HEK293T (cell line): ENCODE results near the gene HM13.
"Not testable (repeated sequence)": the region's sequence is repeated elsewhere in the genome, so short reads cannot be mapped to it uniquely, and the experiment has no call there.

Experiments
- CTCF ChIA-PET: fragments of 350-600 bp; formaldehyde crosslinking; extraction: SDS; loops from one replicate; lab custom pipeline; 2021; ENCODE audit warnings: antibody characterized with exemption, inconsistent platforms; lab: Yijun Ruan, JAX
- POLR2A ChIA-PET: fragments of 350-600 bp; formaldehyde crosslinking; extraction: SDS; loops from one replicate; lab custom pipeline; 2020; ENCODE audit warnings: antibody characterized with exemption, inconsistent platforms; lab: Yijun Ruan, JAX
- DNase-seq: peaks from one replicate; pipeline ENCODE4 v3.0.0; 2012; ENCODE audit warnings: mixed read lengths; ENCODE audit errors: extremely low spot score
- ARNT ChIP-seq: fragments of 450-650 bp; IDR thresholded peaks from 2 replicates; pipeline ENCODE4 v1.6.1; 2017; ENCODE audit warnings: mild to moderate bottlenecking
- BHLHE40 ChIP-seq: fragments of 450-650 bp; IDR thresholded peaks from 2 replicates; pipeline ENCODE4 v1.6.1; 2016; ENCODE audit warnings: mild to moderate bottlenecking, moderate library complexity, borderline replicate concordance
- CTBP1 ChIP-seq: fragments of 450-650 bp; IDR thresholded peaks from 2 replicates; pipeline ENCODE4 v1.6.1; 2016; ENCODE audit warnings: borderline replicate concordance
- ELF4 ChIP-seq: fragments of 450-650 bp; IDR thresholded peaks from 2 replicates; pipeline ENCODE4 v1.6.1; 2017; ENCODE audit warnings: antibody characterized with exemption
- FOXA1 ChIP-seq: fragments of 450-650 bp; IDR thresholded peaks from 2 replicates; pipeline ENCODE4 v1.6.1; 2016; ENCODE audit warnings: mild to moderate bottlenecking
- FOXK2 ChIP-seq: fragments of 450-650 bp; IDR thresholded peaks from 2 replicates; pipeline ENCODE4 v1.6.1; 2016; ENCODE audit warnings: mild to moderate bottlenecking
- FOXM1 ChIP-seq: fragments of 450-650 bp; IDR thresholded peaks from 2 replicates; pipeline ENCODE4 v1.6.1; 2017; ENCODE audit warnings: mild to moderate bottlenecking, borderline replicate concordance
- HDGF ChIP-seq: fragments of 450-650 bp; IDR thresholded peaks from 2 replicates; pipeline ENCODE4 v1.6.1; 2017; ENCODE audit warnings: antibody characterized with exemption, borderline replicate concordance
- L3MBTL2 ChIP-seq: fragments of 450-650 bp; conservative IDR thresholded peaks from 2 replicates; pipeline ENCODE4 v1.6.1; 2016; ENCODE audit warnings: mild to moderate bottlenecking
- LEF1 ChIP-seq: fragments of 450-650 bp; IDR thresholded peaks from 2 replicates; pipeline ENCODE4 v1.6.1; 2017; ENCODE audit warnings: mild to moderate bottlenecking, borderline replicate concordance
- NFRKB ChIP-seq: fragments of 450-650 bp; IDR thresholded peaks from 2 replicates; pipeline ENCODE4 v1.6.1; 2016; ENCODE audit warnings: mild to moderate bottlenecking, moderate library complexity
- SP1 ChIP-seq: fragments of 450-650 bp; IDR thresholded peaks from 2 replicates; pipeline ENCODE4 v1.6.1; 2017
- SUZ12 ChIP-seq: fragments of 450-650 bp; IDR thresholded peaks from 2 replicates; pipeline ENCODE4 v1.6.1; 2016; ENCODE audit warnings: mild to moderate bottlenecking
- TARDBP ChIP-seq: fragments of 450-650 bp; IDR thresholded peaks from 2 replicates; pipeline ENCODE4 v1.6.1; 2016
- ZNF384 ChIP-seq: fragments of 450-650 bp; IDR thresholded peaks from 2 replicates; pipeline ENCODE4 v1.6.1; 2016
- TF ChIP-seq, protein P1 (sequence below): fragments of 450-650 bp; IDR thresholded peaks from 2 replicates; pipeline ENCODE4 v1.6.1; 2016

Gene HM13

DNA sequence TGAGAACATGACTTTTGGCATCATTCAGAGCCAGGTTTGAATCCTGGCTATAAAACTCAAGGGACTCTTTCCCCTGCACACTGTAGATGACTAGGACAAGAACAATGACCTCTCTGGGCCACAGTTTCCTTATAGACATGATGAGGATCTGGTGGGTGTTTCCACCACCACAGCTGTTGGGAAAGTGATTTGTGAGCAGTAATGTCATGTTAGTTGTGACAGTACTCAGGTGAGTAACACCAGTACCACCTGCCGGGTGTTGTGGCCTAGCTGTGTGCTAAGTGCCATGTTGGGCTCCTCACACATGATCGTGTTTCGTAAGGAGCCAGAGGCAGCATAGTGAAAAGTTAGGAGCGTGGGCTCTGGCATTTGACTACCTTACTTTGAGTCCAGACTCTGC lies 24.1 kb downstream of the HM13 start:
- no peak for DNase-seq
- POLR2A ChIA-PET: interaction anchor here (1.6 kb wide), 1 partner anchor 9 kb away, joined by 3 read pairs; a partner anchor contains a TSS
- no peak for TF ChIP-seq CTBP1
- TF ChIP-seq NFRKB: no peak
- no peak for TF ChIP-seq LEF1
- no peak for TF ChIP-seq ARNT
- no peak for TF ChIP-seq FOXK2
- TF ChIP-seq TARDBP: no peak
- TF ChIP-seq ZNF384: no peak
- TF ChIP-seq SP1: no peak
- TF ChIP-seq ELF4: no peak
- no peak for TF ChIP-seq L3MBTL2
- no peak for TF ChIP-seq BHLHE40
- no peak for TF ChIP-seq FOXA1
- no peak for TF ChIP-seq HDGF
- no peak for TF ChIP-seq FOXM1
- TF ChIP-seq, protein P1, sequence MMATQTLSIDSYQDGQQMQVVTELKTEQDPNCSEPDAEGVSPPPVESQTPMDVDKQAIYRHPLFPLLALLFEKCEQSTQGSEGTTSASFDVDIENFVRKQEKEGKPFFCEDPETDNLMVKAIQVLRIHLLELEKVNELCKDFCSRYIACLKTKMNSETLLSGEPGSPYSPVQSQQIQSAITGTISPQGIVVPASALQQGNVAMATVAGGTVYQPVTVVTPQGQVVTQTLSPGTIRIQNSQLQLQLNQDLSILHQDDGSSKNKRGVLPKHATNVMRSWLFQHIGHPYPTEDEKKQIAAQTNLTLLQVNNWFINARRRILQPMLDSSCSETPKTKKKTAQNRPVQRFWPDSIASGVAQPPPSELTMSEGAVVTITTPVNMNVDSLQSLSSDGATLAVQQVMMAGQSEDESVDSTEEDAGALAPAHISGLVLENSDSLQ: no peak
- CTCF ChIA-PET: no interaction called here

DNA sequence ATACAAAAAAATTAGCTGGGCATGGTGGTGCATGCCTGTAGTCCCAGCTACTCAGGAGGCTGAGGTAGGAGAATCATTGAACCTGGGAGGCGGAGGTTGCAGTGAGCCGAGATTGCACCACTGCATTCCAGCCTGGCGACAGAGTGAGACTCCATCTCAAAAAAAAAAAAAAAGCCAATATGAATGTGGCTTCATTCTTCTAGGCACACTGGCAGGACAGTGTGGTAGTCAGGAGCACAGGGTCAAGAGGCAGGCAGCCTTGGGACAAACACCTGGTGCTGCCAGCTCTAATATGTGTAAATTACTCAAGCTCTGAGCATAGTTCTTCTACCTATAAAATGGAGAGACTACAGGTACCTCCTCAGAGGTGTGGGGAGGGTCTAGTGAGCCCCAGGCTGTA lies 25.4 kb downstream of the HM13 start:
- POLR2A ChIA-PET, DNase-seq, CTCF ChIA-PET: not testable (repeated sequence)

DNA sequence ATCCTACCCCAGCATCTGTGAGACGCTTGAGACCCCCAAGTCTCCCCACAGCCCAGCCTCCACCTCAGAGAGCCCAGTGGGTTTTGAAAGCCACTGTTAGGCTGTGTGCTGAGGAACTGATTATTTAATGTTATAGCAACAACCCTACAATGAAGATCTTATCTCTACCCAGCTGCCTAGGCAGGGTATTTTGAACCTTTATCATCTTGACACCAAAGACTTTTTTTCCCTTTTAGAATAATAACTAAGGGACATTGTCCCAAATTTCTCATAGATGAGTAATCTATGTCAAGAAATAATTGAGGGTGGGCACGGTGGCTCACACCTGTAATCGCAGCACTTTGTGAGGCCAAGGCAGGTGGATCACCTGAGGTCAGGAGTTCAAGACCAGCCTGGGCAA lies 26.2 kb downstream of the HM13 start:
- CTCF ChIA-PET: no interaction called here
- no peak for DNase-seq
- TF ChIP-seq HDGF: no peak
- no peak for TF ChIP-seq FOXA1
- no peak for TF ChIP-seq SP1
- TF ChIP-seq ZNF384: no peak
- TF ChIP-seq ELF4: no peak
- TF ChIP-seq, protein P1: no peak
- TF ChIP-seq FOXM1: no peak
- no peak for TF ChIP-seq FOXK2
- no peak for TF ChIP-seq L3MBTL2
- TF ChIP-seq SUZ12: no peak
- no peak for TF ChIP-seq CTBP1
- TF ChIP-seq BHLHE40: no peak
- no peak for TF ChIP-seq LEF1
- no peak for TF ChIP-seq ARNT
- no peak for TF ChIP-seq NFRKB
- POLR2A ChIA-PET: no interaction called here

DNA sequence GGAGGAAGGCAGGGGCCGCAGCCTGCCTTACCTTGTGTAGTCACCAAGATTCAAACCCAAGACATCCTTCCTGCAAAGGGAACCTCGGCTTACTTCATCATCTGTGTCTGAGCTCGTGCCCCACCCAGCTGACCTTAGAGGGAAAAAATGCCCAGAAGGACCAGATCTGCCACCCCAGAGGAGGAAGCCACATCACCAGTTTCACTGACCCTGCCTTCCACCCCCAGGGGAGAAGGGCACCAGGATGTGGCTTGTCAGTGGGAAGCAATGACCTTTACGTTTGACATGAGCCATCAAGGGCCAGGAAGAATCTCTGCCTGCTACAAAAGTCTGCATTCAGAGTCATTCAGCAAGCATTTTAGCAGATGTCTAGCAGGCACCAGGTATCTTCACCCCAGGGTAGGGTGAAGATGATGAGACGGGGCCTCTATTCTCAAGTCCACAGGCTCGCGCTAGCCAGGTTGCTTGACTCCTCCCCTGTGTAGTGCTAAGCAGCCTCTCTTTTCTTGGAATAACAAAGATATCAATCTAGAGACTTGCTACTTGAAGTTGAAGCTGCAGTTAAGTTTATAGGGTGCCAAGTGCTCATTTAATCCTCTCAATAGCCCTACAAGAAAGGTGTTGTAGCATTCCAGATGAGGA lies 28.1 kb downstream of the HM13 start:
- no peak for TF ChIP-seq BHLHE40
- no peak for TF ChIP-seq CTBP1
- no peak for TF ChIP-seq L3MBTL2
- TF ChIP-seq ZNF384: no peak
- no peak for TF ChIP-seq FOXM1
- no peak for TF ChIP-seq SP1
- TF ChIP-seq, protein P1: no peak
- TF ChIP-seq ELF4: no peak
- no peak for TF ChIP-seq HDGF
- no peak for TF ChIP-seq ARNT
- TF ChIP-seq FOXA1: no peak
- no peak for TF ChIP-seq LEF1
- no peak for TF ChIP-seq TARDBP
- no peak for TF ChIP-seq FOXK2
- no peak for TF ChIP-seq NFRKB
- TF ChIP-seq SUZ12: no peak
- POLR2A ChIA-PET: no interaction called here
- CTCF ChIA-PET: interaction anchor here (0.6 kb wide), 1 partner anchor 11 kb away, joined by 3 read pairs; no protein-coding TSS in a partner anchor
- no peak for DNase-seq

DNA sequence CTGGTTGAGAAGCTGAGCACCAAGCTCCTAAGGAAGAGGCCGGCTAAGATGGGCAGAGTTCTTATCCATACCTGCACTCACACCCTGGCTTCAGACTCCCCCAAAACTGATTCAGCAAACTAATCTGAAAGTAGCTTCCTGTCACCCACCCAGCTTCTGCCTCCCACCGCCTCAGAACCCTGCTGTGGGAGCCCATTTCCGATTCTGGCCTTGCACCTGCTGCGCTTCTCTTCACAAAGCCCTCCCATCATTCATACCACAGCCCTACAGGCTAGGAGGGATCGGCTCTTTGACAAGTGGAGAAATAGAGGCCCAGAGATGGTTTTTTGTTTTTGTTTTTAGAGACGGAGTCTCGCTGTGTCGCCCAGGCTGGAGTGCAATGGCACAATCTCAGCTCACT lies 28.7 kb downstream of the HM13 start:
- ChIA-PET CTCF (interaction anchor here (0.6 kb wide), 1 partner anchor 12 kb away, joined by 3 read pairs; no protein-coding TSS in a partner anchor), POLR2A (no interaction called here)
- TF ChIP-seq HDGF: no peak
- no peak for DNase-seq

DNA sequence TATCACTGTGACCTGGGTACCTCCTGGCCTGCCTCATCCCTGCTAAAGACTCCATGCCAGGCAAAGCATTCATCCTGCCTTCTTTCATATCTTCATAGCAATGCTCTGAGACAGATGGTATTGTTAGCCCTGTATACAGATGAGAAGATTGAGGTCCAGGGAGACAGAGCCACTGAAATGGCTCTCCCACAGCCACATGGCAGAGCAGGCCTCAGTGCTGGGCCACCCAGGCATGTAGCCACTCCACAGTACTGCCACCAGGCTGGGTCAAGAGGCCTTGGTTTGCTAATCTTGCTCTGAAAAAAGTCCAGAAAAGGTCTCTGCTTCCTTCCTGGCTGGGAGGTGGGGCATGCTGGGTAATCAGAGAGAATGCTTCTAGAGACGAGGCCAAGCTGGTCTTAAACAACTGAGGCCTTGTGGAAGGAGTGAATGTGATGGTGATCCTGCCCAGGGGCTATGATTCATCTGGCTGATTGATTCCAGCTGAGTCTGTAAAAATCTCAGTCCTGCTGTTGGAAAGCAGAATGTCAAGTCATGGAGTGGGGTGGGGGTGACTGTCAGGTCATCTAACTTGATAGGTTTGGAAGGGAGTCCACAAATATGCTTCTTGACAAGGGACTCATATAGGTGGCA lies 29.8 kb downstream of the HM13 start:
- TF ChIP-seq CTBP1 (no peak), ZNF384 (no peak), NFRKB (no peak)
- no peak for DNase-seq
- POLR2A ChIA-PET: interaction anchor here (1.1 kb wide), 1 partner anchor 61 kb away, joined by 3 read pairs; the partner anchor contains the start of gene ID1

More for the DNA sequence above, 29.8 kb downstream of the HM13 start:
- CTCF ChIA-PET: interaction anchor here (0.9 kb wide), 1 partner anchor 13 kb away, joined by 3 read pairs; no protein-coding TSS in a partner anchor
